Measurements from ENCODE around the gene MXRA8.

GRCh38 chr1:1345384-1345783, 13.0 kb downstream of the MXRA8 start:
- TF ChIP-seq CTCF (IDR thresholded peaks at IDR 0.05; ENCODE audit: borderline replicate concordance, extremely low read depth, low read length, poor library complexity, severe bottlenecking) (no peak), EZH2 (IDR thresholded peaks at IDR 0.05; ENCODE audit: borderline replicate concordance, low read depth, low read length, severe bottlenecking) (no peak)

Data from DND-41 (cell line).